Natural killer cell (primary cell): ENCODE measurements around the gene SOBP. TPM values are rescaled to one million over a fixed set of nuclear protein-coding genes. Genes with fewer than 3 reads are reported as not detected.

Experiments used
- ATAC-seq, 3 donors: fragments of 150-1000 bp in 2 of 3; fragments of 200-7000 bp in 1 of 3; cut with Tn5 transposase; 1 replicate in 1 of 3; 2 replicates in 2 of 3; pipeline ENCODE4 v1.10.0; 2021; ENCODE audit warnings: mild to moderate bottlenecking in 2 of 3, moderate library complexity in 2 of 3
- DNase-seq, 2 donors: peaks; one replicate each; pipeline versions ENCODE4 v3.0.0 to v3.0.0-alpha.2; 2013 to 2021; ENCODE audit warnings: mixed read lengths in 1 of 2
- H3K27ac ChIP-seq: one replicate; pipeline ENCODE4 v1.5.1; 2013; ENCODE audit warnings: mild to moderate bottlenecking, low read length
- H3K27me3 ChIP-seq: one replicate; pipeline ENCODE4 v1.6.1; 2013; ENCODE audit warnings: low read length; ENCODE audit not compliant: control insufficient read depth, insufficient read depth
- H3K36me3 ChIP-seq: one replicate; pipeline ENCODE4 v1.6.1; 2013; ENCODE audit warnings: low read length; ENCODE audit not compliant: control insufficient read depth, insufficient read depth
- H3K4me1 ChIP-seq: one replicate; pipeline ENCODE4 v1.6.1; 2013; ENCODE audit warnings: low read length; ENCODE audit not compliant: control insufficient read depth, insufficient read depth
- H3K4me3 ChIP-seq: one replicate; pipeline ENCODE4 v1.5.1; 2013; ENCODE audit warnings: low read length
- H3K9me3 ChIP-seq: one replicate; pipeline ENCODE4 v1.6.1; 2013; ENCODE audit warnings: low read length; ENCODE audit not compliant: control insufficient read depth, insufficient read depth
- H3K27ac Mint-ChIP-seq, 2 donors: one replicate each; pipeline ENCODE4 v1.8.0; 2022; ENCODE audit warnings: mild to moderate bottlenecking in 2 of 2, mixed read lengths in 2 of 2, moderate library complexity in 1 of 2
- H3K27me3 Mint-ChIP-seq, 2 donors: one replicate each; pipeline ENCODE4 v1.8.0; 2022; ENCODE audit warnings: low read depth in 2 of 2, mixed read lengths in 2 of 2
- H3K36me3 Mint-ChIP-seq: one replicate; pipeline ENCODE4 v1.8.0; 2022; ENCODE audit warnings: mixed read lengths
- H3K4me1 Mint-ChIP-seq, 2 donors: one replicate each; pipeline ENCODE4 v1.8.0; 2022; ENCODE audit warnings: mixed read lengths in 2 of 2
- H3K4me3 Mint-ChIP-seq: one replicate; pipeline ENCODE4 v1.8.0; 2022; ENCODE audit warnings: mild to moderate bottlenecking, moderate library complexity, mixed read lengths
- H3K9me3 Mint-ChIP-seq, 2 donors: one replicate each; pipeline ENCODE4 v1.8.0; 2022; ENCODE audit warnings: mixed read lengths in 2 of 2
- CTCF ChIP-seq: fragments of 200-600 bp; IDR thresholded peaks from one replicate; pipeline ENCODE4 v1.8.0; 2022; ENCODE audit warnings: antibody characterized with exemption
- WGBS: methylation state at CpG from one replicate; pipeline ENCODE4 v1.1.7; 2013; ENCODE audit warnings: missing lambda C conversion rate; ENCODE audit not compliant: insufficient coverage; 5-methylcytosine and 5-hydroxymethylcytosine counted together
- intact Hi-C: fragments of 100-400 bp; cut with micrococcal nuclease; formaldehyde crosslinking; loops from one replicate; pipeline ENCODE4 v1.14.2; 2022
- total RNA-seq, 4 donors: library from RNA; stranded (reverse); fragments of 120-200 nt in 1 of 4; gene quantifications; one replicate each; pipeline versions ENCODE4 v1.2.3 to v1.2.4, GENCODE V29; 2013 to 2022

SOBP gene
- total RNA-seq, 3 donors from 2014 or later (not counting 1 experiment from before 2014, with no cell fraction given), result 0.16 TPM; not detected in 1

GRCh38 chr6:107488875-107489635 is 862 bp upstream of the SOBP start:
- Histone ChIP-seq H3K36me3 (no peaks in the 10 kb centered on the region), H3K4me1 (peaks cover 28% of the 10 kb centered on the region), H3K9me3 (no peaks in the 10 kb centered on the region), H3K27ac (no peak overlapping the region), H3K4me3 (peak overlapping the region; percentile 31), H3K27me3 (peaks cover 60% of the 10 kb centered on the region)
- peaks cover 28 to 29% of the 10 kb centered on the region in 2 donors for H3K4me1 Mint-ChIP-seq
- under 1% methylated on average over 51 of the region's 51 CpGs for WGBS
- peak in 1 of 3 donors; percentile 5 for ATAC-seq
- peak in 1 of 2 donors; percentile 37 for DNase-seq
- TF ChIP-seq CTCF, result no peak
- peaks cover 39 to 41% of the 10 kb centered on the region in 2 donors for H3K27me3 Mint-ChIP-seq
- H3K27ac Mint-ChIP-seq, result peak overlapping the region in 1 of 2 donors; percentile 75
- peak overlapping the region; percentile 83 for H3K4me3 Mint-ChIP-seq
- intact Hi-C loops, result no loop called here
- H3K9me3 Mint-ChIP-seq, result no peaks in the 10 kb centered on the region
- H3K36me3 Mint-ChIP-seq, result no peaks in the 10 kb centered on the region

GRCh38 chr6:107490566-107491137 is 735 bp downstream of the SOBP start:
- Mint-ChIP-seq H3K27me3 (peaks cover 31 to 32% of the 10 kb centered on the region in 2 donors), H3K36me3 (no peaks in the 10 kb centered on the region), H3K4me1 (peaks cover 28 to 29% of the 10 kb centered on the region in 2 donors), H3K9me3 (no peaks in the 10 kb centered on the region), H3K4me3 (peak overlapping the region; percentile 87), H3K27ac (peak overlapping the region in 1 of 2 donors; percentile 56)
- intact Hi-C loops, result no loop called here
- no peak for DNase-seq
- peaks cover 28% of the 10 kb centered on the region for H3K4me1 ChIP-seq
- H3K9me3 ChIP-seq, result no peaks in the 10 kb centered on the region
- WGBS, result 1% methylated on average over 28 of the region's 30 CpGs
- TF ChIP-seq CTCF, result no peak
- peak in 1 of 3 donors; percentile 12 for ATAC-seq
- no peaks in the 10 kb centered on the region for H3K36me3 ChIP-seq
- H3K27ac ChIP-seq, result no peak overlapping the region
- peak overlapping the region; percentile 34 for H3K4me3 ChIP-seq
- peaks cover 57% of the 10 kb centered on the region for H3K27me3 ChIP-seq

- Mint-ChIP-seq H3K36me3 (no peaks in the 10 kb centered on the region), H3K27ac (no peak overlapping the region), H3K4me3 (peak overlapping the region; percentile 87), H3K4me1 (peaks cover 28 to 29% of the 10 kb centered on the region in 2 donors), H3K27me3 (peaks cover 28 to 31% of the 10 kb centered on the region in 2 donors), H3K9me3 (no peaks in the 10 kb centered on the region)
- peaks cover 28% of the 10 kb centered on the region for H3K4me1 ChIP-seq
- H3K27ac ChIP-seq, result no peak overlapping the region
- no peak for ATAC-seq
- intact Hi-C loops, result no loop called here
- H3K36me3 ChIP-seq, result no peaks in the 10 kb centered on the region
- no peaks in the 10 kb centered on the region for H3K9me3 ChIP-seq
- 1% methylated on average over 37 of the region's 38 CpGs for WGBS
- TF ChIP-seq CTCF, result no peak
- H3K4me3 ChIP-seq, result peak overlapping the region; percentile 34
- peak in 1 of 2 donors; percentile 18 for DNase-seq
- peaks cover 57% of the 10 kb centered on the region for H3K27me3 ChIP-seq
Measured at GRCh38 chr6:107491138-107491609, 1.3 kb downstream of the SOBP start.
